Smooth muscle cell of the brain vasculature (primary cell): ENCODE data around the gene POC1A.

Experiments
- DNase-seq: peaks from one replicate; pipeline ENCODE4 v3.0.0-alpha.2; 2012; ENCODE audit warnings: low read depth, low spot score

Gene POC1A

GRCh38 chr3:52154135-52155094 is at the start of gene POC1A:
TSS of gene POC1A (minus strand) at chr3:52154423. CDS start at chr3:52154372, 51 bp downstream.
- DNase-seq: peak; percentile 89

- DNase-seq: no peak
Observed at GRCh38 chr3:52203701-52204100, 49.5 kb upstream of the POC1A start.

GRCh38 chr3:52202384-52203077 is 48.3 kb upstream of the POC1A start:
- no peak for DNase-seq

- DNase-seq: no peak
Observed at GRCh38 chr3:52200981-52201679, 46.9 kb upstream of the POC1A start.

GRCh38 chr3:52198643-52199608 is 44.7 kb upstream of the POC1A start:
- no peak for DNase-seq

GRCh38 chr3:52197842-52198625 is 43.8 kb upstream of the POC1A start, which contains the start of gene ALAS1:
TSS of gene ALAS1 (plus strand) at chr3:52198160. CDS start at chr3:52199242, 1,082 bp downstream.
- peak; percentile 80 for DNase-seq

GRCh38 chr3:52197499-52197841 is 43.2 kb upstream of the POC1A start:
- DNase-seq: no peak

- DNase-seq: no peak
Observed at GRCh38 chr3:52196977-52197376, 42.8 kb upstream of the POC1A start.

GRCh38 chr3:52195823-52196331 is 41.7 kb upstream of the POC1A start:
- no peak for DNase-seq

- DNase-seq: no peak
Observed at GRCh38 chr3:52195291-52195597, 41.0 kb upstream of the POC1A start.

- no peak for DNase-seq
Observed at GRCh38 chr3:52194485-52195290, 40.5 kb upstream of the POC1A start.

GRCh38 chr3:52193065-52193464 is 38.8 kb upstream of the POC1A start:
- no peak for DNase-seq

- no peak for DNase-seq
Observed at GRCh38 chr3:52191663-52192062, 37.4 kb upstream of the POC1A start.

GRCh38 chr3:52190294-52191074 is 36.3 kb upstream of the POC1A start:
- no peak for DNase-seq

- DNase-seq: no peak
Observed at GRCh38 chr3:52188556-52188955, 34.3 kb upstream of the POC1A start.

GRCh38 chr3:52186729-52187128 is 32.5 kb upstream of the POC1A start:
- no peak for DNase-seq

GRCh38 chr3:52185837-52186236 is 31.6 kb upstream of the POC1A start:
- DNase-seq: no peak

GRCh38 chr3:52185311-52185710 is 31.1 kb upstream of the POC1A start:
- DNase-seq: no peak
